SKM-1 (cell line): ENCODE measurements around the gene CA4.
A peak's percentile ranks its signal among the peaks of the same experiment; 100 is the strongest.

ENCODE experiments used
- DNase-seq: peaks from one replicate; lab custom pipeline; 2025; ENCODE audit not compliant: unreplicated experiment; lab: John Stamatoyannopoulos, UW

The CA4 gene

GRCh38 chr17:60129164-60129563 is 20.6 kb upstream of the CA4 start:
- DNase-seq, result no peak

- no peak for DNase-seq
Measured at GRCh38 chr17:60130466-60130865, 19.3 kb upstream of the CA4 start.

GRCh38 chr17:60134396-60135150 is 15.2 kb upstream of the CA4 start:
- no peak for DNase-seq

- DNase-seq, result peak; percentile 60
Measured at GRCh38 chr17:60135151-60135950, 14.4 kb upstream of the CA4 start.

- no peak for DNase-seq
Measured at GRCh38 chr17:60135951-60136666, 13.7 kb upstream of the CA4 start.

- DNase-seq, result no peak
Measured at GRCh38 chr17:60137731-60138130, 12.0 kb upstream of the CA4 start.

GRCh38 chr17:60138769-60139437 is 10.9 kb upstream of the CA4 start:
- DNase-seq, result no peak

GRCh38 chr17:60139438-60140285 is 10.1 kb upstream of the CA4 start:
- DNase-seq, result no peak

GRCh38 chr17:60141111-60142018 is 8.4 kb upstream of the CA4 start:
- no peak for DNase-seq

- DNase-seq, result peak; percentile 74
Measured at GRCh38 chr17:60142872-60143499, 6.8 kb upstream of the CA4 start.

GRCh38 chr17:60145006-60145935 is 4.5 kb upstream of the CA4 start:
- DNase-seq, result no peak

- no peak for DNase-seq
Measured at GRCh38 chr17:60146206-60146605, 3.6 kb upstream of the CA4 start.

- peak; percentile 62 for DNase-seq
Measured at GRCh38 chr17:60147553-60148223, 2.1 kb upstream of the CA4 start.

- no peak for DNase-seq
Measured at GRCh38 chr17:60148373-60148772, 1.4 kb upstream of the CA4 start.

GRCh38 chr17:60151355-60151754 is 1.6 kb downstream of the CA4 start:
- DNase-seq, result no peak

- DNase-seq, result no peak
Measured at GRCh38 chr17:60153606-60154390, 4.0 kb downstream of the CA4 start.
